Epithelial cell of prostate (primary cell): ENCODE data around the gene APP.

Experiments used
- DNase-seq: peaks from one replicate; pipeline ENCODE4 v3.0.0-alpha.2; 2011; ENCODE audit warnings: low read depth, low spot score
- H3K27ac ChIP-seq: fragments of 450-650 bp; 2 replicates; pipeline ENCODE4 v1.5.1; 2017; ENCODE audit warnings: mild to moderate bottlenecking

Gene APP

GRCh38 chr21:25891596-25891995, 279.0 kb downstream of the APP start:
- H3K27ac ChIP-seq = no peak overlapping the region
- DNase-seq = no peak

- no peak overlapping the region for H3K27ac ChIP-seq
- no peak for DNase-seq
Measured at GRCh38 chr21:25890001-25890400, 280.6 kb downstream of the APP start.

GRCh38 chr21:25888711-25889110, 281.9 kb downstream of the APP start:
- no peak overlapping the region for H3K27ac ChIP-seq
- no peak for DNase-seq

- DNase-seq = no peak
- no peak overlapping the region for H3K27ac ChIP-seq
Measured at GRCh38 chr21:25887646-25888306, 282.8 kb downstream of the APP start.

- DNase-seq = no peak
- H3K27ac ChIP-seq = no peak overlapping the region
Measured at GRCh38 chr21:25887166-25887565, 283.4 kb downstream of the APP start.

- no peak overlapping the region for H3K27ac ChIP-seq
- DNase-seq = no peak
Measured at GRCh38 chr21:25885880-25886279, 284.7 kb downstream of the APP start.

- no peak for DNase-seq
Measured at GRCh38 chr21:25885405-25885804, 285.2 kb downstream of the APP start.

GRCh38 chr21:25884311-25884710, 286.3 kb downstream of the APP start:
- DNase-seq = no peak
- H3K27ac ChIP-seq = no peak overlapping the region

More at GRCh38 chr21:25885405-25885804, 285.2 kb downstream of the APP start:
- H3K27ac ChIP-seq = no peak overlapping the region

GRCh38 chr21:25881524-25882376, 288.8 kb downstream of the APP start:
- DNase-seq = no peak
- H3K27ac ChIP-seq = no peak overlapping the region

GRCh38 chr21:25879203-25879602, 291.4 kb downstream of the APP start:
- H3K27ac ChIP-seq = no peak overlapping the region
- no peak for DNase-seq

- no peak overlapping the region for H3K27ac ChIP-seq
- no peak for DNase-seq
Measured at GRCh38 chr21:25878344-25878743, 292.2 kb downstream of the APP start.

GRCh38 chr21:25872271-25872670, 298.3 kb downstream of the APP start:
- no peak overlapping the region for H3K27ac ChIP-seq
- no peak for DNase-seq

GRCh38 chr21:25871566-25871965, 299.0 kb downstream of the APP start:
- no peak overlapping the region for H3K27ac ChIP-seq
- DNase-seq = no peak

- no peak overlapping the region for H3K27ac ChIP-seq
- DNase-seq = no peak
Measured at GRCh38 chr21:25870084-25870483, 300.5 kb downstream of the APP start.

- DNase-seq = no peak
- no peak overlapping the region for H3K27ac ChIP-seq
Measured at GRCh38 chr21:25867061-25867460, 303.5 kb downstream of the APP start.

GRCh38 chr21:25863747-25864146, 306.8 kb downstream of the APP start:
- no peak overlapping the region for H3K27ac ChIP-seq
- no peak for DNase-seq

- H3K27ac ChIP-seq = no peak overlapping the region
- DNase-seq = no peak
Measured at GRCh38 chr21:25863031-25863430, 307.5 kb downstream of the APP start.

GRCh38 chr21:25862596-25862995, 308.0 kb downstream of the APP start:
- H3K27ac ChIP-seq = no peak overlapping the region
- DNase-seq = no peak

GRCh38 chr21:25862112-25862511, 308.5 kb downstream of the APP start:
- no peak overlapping the region for H3K27ac ChIP-seq
- no peak for DNase-seq

- H3K27ac ChIP-seq = no peak overlapping the region
- DNase-seq = no peak
Measured at GRCh38 chr21:25859235-25859929, 311.2 kb downstream of the APP start.

- no peak overlapping the region for H3K27ac ChIP-seq
- DNase-seq = no peak
Measured at GRCh38 chr21:25858325-25858724, 312.2 kb downstream of the APP start.
